Fibroblast of lung (primary cell): Measurements from ENCODE around the gene DKKL1. TPM values are rescaled to one million over a fixed set of nuclear protein-coding genes. Genes with fewer than 3 reads are reported as not detected.

Experiments
- DNase-seq, 2 donors: peaks; one replicate each; pipeline versions ENCODE4 v3.0.0 to v3.0.0-alpha.2; 2010; ENCODE audit warnings: low read depth in 2 of 2
- H2AFZ ChIP-seq: 2 replicates; pipeline ENCODE4 v1.5.1; 2012; ENCODE audit warnings: low read length, control low read depth, inconsistent platforms
- H3K27ac ChIP-seq: 2 replicates; pipeline ENCODE4 v1.5.1; 2011; ENCODE audit warnings: low read length, control low read depth; ENCODE audit not compliant: insufficient read depth
- H3K27me3 ChIP-seq: 2 replicates; pipeline ENCODE4 v1.5.1; 2011; ENCODE audit warnings: mild to moderate bottlenecking, low read length; ENCODE audit not compliant: control insufficient read depth, insufficient read depth
- H3K36me3 ChIP-seq: 2 replicates; pipeline ENCODE4 v1.5.1; 2011; ENCODE audit warnings: low read length; ENCODE audit not compliant: control insufficient read depth, insufficient read depth
- H3K4me1 ChIP-seq: 2 replicates; pipeline ENCODE4 v1.5.1; 2011; ENCODE audit warnings: low read length; ENCODE audit not compliant: control insufficient read depth, insufficient read depth; ENCODE audit errors: extremely low read depth
- H3K4me2 ChIP-seq: 2 replicates; pipeline ENCODE4 v1.5.1; 2011; ENCODE audit warnings: low read length, control low read depth; ENCODE audit not compliant: insufficient read depth; ENCODE audit errors: extremely low read depth
- H3K4me3 ChIP-seq, 4 experiments: fragments of 200-600 bp in 1 of 4; sonication (generic) in 1 of 4; replicated peaks in 1 of 4; 2 replicates each; pipeline ENCODE4 v1.5.1; 2011 to 2016; ENCODE audit warnings: low read length in 4 of 4, low read depth in 3 of 4, mild to moderate bottlenecking in 3 of 4, control low read depth in 2 of 4, inconsistent platforms in 1 of 4, mixed read lengths in 1 of 4; ENCODE audit not compliant: insufficient read depth in 1 of 4; ENCODE audit errors: control extremely low read depth in 1 of 4
- H3K79me2 ChIP-seq: 2 replicates; pipeline ENCODE4 v1.5.1; 2012; ENCODE audit warnings: mild to moderate bottlenecking, low read length, inconsistent platforms; ENCODE audit not compliant: control insufficient read depth, insufficient read depth
- H3K9ac ChIP-seq: 2 replicates; pipeline ENCODE4 v1.5.1; 2011; ENCODE audit warnings: mild to moderate bottlenecking, low read length, control low read depth; ENCODE audit not compliant: insufficient read depth
- H3K9me3 ChIP-seq: 2 replicates; pipeline ENCODE4 v1.5.1; 2012; ENCODE audit warnings: low read depth, low read length; ENCODE audit not compliant: control insufficient read depth, insufficient read depth
- H4K20me1 ChIP-seq: 2 replicates; pipeline ENCODE4 v1.5.1; 2011; ENCODE audit warnings: low read length; ENCODE audit not compliant: control insufficient read depth, insufficient read depth; ENCODE audit errors: extremely low read depth
- CTCF ChIP-seq, 2 donors: IDR thresholded peaks in 1 of 2; conservative IDR thresholded peaks in 1 of 2; 1 replicate in 1 of 2; 2 replicates in 1 of 2; pipeline ENCODE4 v1.5.1; 2011 to 2012; ENCODE audit warnings: low read length in 2 of 2, control low read depth in 1 of 2, inconsistent platforms in 1 of 2, low read depth in 1 of 2, mild to moderate bottlenecking in 1 of 2
- EZH2 ChIP-seq: IDR thresholded peaks from 2 replicates; pipeline ENCODE4 v1.5.1; 2012; ENCODE audit warnings: low read length, control low read depth, mild to moderate bottlenecking; ENCODE audit errors: missing control alignments
- polyA plus RNA-seq, 2 donors: library from polyadenylated mRNA; depleted of rRNA in 1 of 2; stranded (reverse) in 1 of 2; unstranded in 1 of 2; fragments of >200 nt; gene quantifications; 2 replicates each; pipeline ENCODE4 v1.2.1, GENCODE V29; 2011 to 2012; ENCODE audit warnings: missing spikeins in 1 of 2
- total RNA-seq: library from RNA; depleted of rRNA; stranded (reverse); fragments of >200 nt; gene quantifications from 2 replicates; pipeline ENCODE4 v1.2.1, GENCODE V29; 2014

Gene DKKL1
- total and polyA plus RNA-seq, 2 donors (not counting 1 experiment from before 2014, with no cell fraction given) = 0.19 TPM; not detected in 1

DNA sequence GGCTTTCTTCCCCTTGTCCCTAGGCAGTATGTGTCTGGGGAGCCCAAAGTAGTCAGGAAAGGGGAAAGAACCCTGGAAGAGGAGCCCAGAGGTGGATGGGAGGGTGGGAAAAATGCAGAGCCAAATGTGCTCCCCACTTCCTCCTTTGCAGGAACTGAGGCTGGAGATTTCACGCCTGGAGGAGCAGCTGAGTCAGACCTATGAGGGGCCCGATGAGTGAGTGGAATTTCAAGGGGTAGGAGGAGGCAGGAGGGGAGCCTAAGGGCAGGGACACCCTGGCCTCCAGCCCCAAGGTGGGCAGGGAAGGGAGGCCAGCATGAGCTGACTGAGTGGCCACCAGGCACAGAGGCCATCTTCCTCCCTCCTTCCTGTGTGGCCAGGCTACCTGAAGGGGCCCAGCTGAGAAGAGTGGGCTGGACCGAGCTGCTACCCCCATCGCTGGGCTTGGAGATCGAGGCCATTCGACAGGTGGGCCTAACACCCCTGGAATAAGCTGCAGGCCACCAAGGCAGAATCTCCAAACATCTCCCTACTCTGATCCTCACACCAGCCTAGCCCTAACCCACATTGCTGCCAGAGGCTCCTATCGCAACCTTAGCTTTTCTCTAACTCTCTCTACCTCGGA lies 45.3 kb downstream of the DKKL1 start:
- Histone ChIP-seq H3K36me3 (no peaks in the 10 kb centered on the region), H3K4me2 (no peak overlapping the region), H2AFZ (no peak overlapping the region), H3K4me3 (no peak overlapping the region), H3K27me3 (peaks cover 7% of the 10 kb centered on the region), H3K9ac (no peak overlapping the region), H3K27ac (no peak overlapping the region), H4K20me1 (no peaks in the 10 kb centered on the region), H3K79me2 (no peaks in the 10 kb centered on the region), H3K4me1 (no peaks in the 10 kb centered on the region), H3K9me3 (no peaks in the 10 kb centered on the region)
- TF ChIP-seq EZH2 (no peak), CTCF (conservative IDR thresholded peaks at IDR 0.05 in 1 of 2, IDR thresholded peaks at IDR 0.05 in 1 of 2; ENCODE audit: low read depth in 1 of 2, low read length in 2 of 2) (no peak)
- DNase-seq = peak in 1 of 2 donors; percentile 14

DNA sequence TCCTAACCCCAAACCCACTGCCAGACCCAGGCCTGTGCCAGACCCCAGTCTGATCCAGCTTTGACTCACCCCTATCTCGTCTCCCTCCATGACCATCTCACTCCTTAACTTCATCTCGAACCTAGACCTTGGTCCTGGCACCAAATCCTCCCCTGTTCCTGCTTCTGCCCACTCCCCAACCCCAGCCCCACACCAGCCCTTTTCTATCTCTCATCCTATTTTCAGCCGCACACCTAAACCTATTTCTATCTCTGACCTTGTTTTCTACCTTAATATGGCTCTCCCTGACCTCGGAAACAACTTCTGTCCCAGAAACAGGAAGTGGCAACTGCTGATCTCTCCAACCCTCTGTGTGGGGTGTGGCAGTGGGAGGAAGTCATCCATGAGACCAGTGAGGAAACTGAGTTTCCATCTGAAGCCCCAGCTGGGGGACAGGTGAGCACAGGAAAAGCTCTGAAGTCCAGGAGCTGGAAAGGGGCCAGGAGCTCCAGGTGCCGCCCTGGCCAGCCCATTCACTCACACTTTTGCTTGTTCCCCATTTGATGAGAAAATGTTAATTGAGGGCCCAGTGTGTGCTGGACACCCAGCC lies 45.9 kb downstream of the DKKL1 start:
- Histone ChIP-seq H3K9me3 (no peaks in the 10 kb centered on the region), H3K4me2 (no peak overlapping the region), H3K27ac (no peak overlapping the region), H3K79me2 (no peaks in the 10 kb centered on the region), H3K27me3 (peaks cover 4% of the 10 kb centered on the region), H3K4me3 (no peak overlapping the region), H3K36me3 (no peaks in the 10 kb centered on the region), H3K4me1 (no peaks in the 10 kb centered on the region), H2AFZ (no peak overlapping the region), H4K20me1 (no peaks in the 10 kb centered on the region), H3K9ac (no peak overlapping the region)
- no peak for DNase-seq
- no peak for TF ChIP-seq EZH2
- TF ChIP-seq CTCF (conservative IDR thresholded peaks at IDR 0.05 in 1 of 2, IDR thresholded peaks at IDR 0.05 in 1 of 2; ENCODE audit: low read depth in 1 of 2, low read length in 2 of 2) = no peak

DNA sequence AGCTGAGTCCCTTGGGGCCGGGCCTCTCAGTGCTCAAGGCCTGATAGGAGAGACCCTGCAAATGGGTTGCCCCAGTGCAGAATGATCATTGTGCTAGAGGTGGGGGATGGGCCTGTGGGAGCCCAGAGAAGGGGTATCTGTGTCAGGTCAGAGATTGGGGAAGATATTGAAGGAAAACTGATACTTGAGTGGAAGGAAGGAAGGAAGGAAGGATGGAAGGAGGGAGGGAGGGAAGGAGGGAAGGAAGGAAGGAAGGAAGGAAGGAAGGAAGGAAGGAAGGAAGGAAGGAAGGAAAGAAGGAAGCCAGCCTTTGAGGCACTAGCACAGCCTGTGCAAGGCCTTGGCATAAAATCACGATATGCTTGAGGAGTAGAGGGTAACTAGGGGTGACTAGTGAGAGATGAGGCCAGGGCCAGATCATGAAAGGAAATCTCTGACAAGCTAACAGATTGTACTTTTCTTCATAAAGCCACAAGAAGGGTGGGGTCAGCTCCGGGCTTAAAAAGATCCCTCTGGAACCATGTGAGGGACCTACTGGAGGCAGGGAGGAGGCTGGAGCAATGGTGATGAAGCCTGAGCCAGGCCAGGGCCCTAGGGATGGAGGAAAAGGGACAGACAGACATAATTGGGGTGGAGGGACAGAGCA lies 48.1 kb downstream of the DKKL1 start:
- no peaks in the 10 kb centered on the region for H3K4me1 ChIP-seq
- H3K27me3 ChIP-seq = peaks cover 5% of the 10 kb centered on the region
- TF ChIP-seq EZH2 (no peak), CTCF (conservative IDR thresholded peaks at IDR 0.05 in 1 of 2, IDR thresholded peaks at IDR 0.05 in 1 of 2; ENCODE audit: low read depth in 1 of 2, low read length in 2 of 2) (no peak)
- no peak overlapping the region for H2AFZ ChIP-seq
- H3K4me3 ChIP-seq = no peak overlapping the region
- H3K27ac ChIP-seq = no peak overlapping the region
- DNase-seq = no peak
- no peak overlapping the region for H3K4me2 ChIP-seq
- H4K20me1 ChIP-seq = no peaks in the 10 kb centered on the region
- H3K79me2 ChIP-seq = no peaks in the 10 kb centered on the region
- H3K36me3 ChIP-seq = no peaks in the 10 kb centered on the region
- no peaks in the 10 kb centered on the region for H3K9me3 ChIP-seq
- H3K9ac ChIP-seq = no peak overlapping the region
